Measurements from ENCODE around the gene KAT2A.

Gene KAT2A

GRCh38 chr17:42135151-42135550, 14.0 kb upstream of the KAT2A start:
- no peak for DNase-seq

- DNase-seq = no peak
Observed at GRCh38 chr17:42133461-42134041, 12.4 kb upstream of the KAT2A start.

- peak; percentile 74 for DNase-seq
Observed at GRCh38 chr17:42132941-42133340, 11.8 kb upstream of the KAT2A start.

DNA sequence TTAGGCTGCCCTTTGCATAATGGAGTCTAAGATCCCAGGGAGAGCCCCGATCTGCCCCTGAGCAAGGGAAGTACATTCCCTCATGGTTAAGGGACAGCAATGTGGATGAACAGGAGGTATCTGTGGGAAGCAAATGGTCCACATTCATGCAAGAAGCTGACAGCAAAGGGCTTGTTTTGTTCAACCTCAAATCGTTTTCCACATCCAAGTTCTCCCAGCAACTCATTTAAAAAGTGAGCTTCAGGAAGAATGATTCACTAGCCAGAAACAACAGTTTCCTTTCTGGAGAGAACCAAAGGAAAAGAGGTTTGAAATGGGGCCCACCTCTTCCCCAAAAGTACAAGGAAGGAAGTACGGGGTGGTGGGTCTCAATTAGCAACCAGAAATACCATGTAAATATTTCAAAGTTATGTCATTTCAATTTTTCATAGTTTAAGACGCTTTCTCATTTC, 10.8 kb upstream of the KAT2A start:
- DNase-seq = no peak

GRCh38 chr17:42131232-42131631, 10.1 kb upstream of the KAT2A start:
- DNase-seq = no peak

GRCh38 chr17:42130310-42130936, 9.3 kb upstream of the KAT2A start:
- DNase-seq = no peak

- no peak for DNase-seq
Observed at GRCh38 chr17:42129109-42129837, 8.1 kb upstream of the KAT2A start.

DNA sequence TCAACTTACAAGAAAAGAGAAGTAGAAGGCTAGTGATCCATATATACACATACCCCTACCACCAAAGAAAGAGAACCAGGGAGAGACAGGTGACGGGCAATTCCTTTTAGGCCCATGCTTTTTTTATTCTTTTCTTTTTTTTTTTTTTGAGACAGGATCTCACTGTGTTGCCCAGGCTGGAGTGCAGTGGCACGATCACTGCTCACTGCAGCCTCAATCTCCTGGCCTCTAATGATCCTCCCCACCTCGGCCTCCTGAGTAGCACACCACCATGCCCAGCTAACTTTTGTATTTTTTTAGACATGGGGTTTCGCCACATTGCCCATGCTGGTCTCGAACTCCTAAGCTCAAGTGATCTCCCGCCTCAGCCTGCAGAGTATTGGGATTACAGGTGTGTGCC, 6.2 kb upstream of the KAT2A start:
- no peak for DNase-seq

DNA sequence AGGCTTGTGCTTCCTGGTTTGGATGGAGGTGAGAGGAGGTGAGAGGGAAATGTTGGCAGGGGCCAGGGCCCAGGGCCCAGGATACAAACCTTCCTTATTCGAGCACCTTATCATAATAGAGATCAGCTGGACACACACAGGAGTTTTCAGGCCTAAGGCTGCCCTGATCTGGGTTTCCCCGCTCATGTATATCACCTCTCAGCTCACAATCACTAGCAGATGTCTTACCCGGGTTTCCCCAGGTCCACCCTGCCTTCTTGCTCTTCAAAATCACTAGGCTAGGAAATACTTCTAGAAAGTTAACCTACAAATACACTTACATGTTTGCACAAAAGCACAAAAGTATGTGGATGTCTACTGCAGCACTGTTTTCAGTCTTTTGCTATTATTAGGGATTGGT, 5.7 kb upstream of the KAT2A start:
- no peak for DNase-seq

- DNase-seq = no peak
Observed at GRCh38 chr17:42125565-42125964, 4.4 kb upstream of the KAT2A start.

GRCh38 chr17:42124256-42124655, 3.1 kb upstream of the KAT2A start:
- no peak for DNase-seq

- peak; percentile 66 for DNase-seq
Observed at GRCh38 chr17:42122371-42123303, 1.5 kb upstream of the KAT2A start, which contains the start of gene HSPB9. Gene HSPB9, plus strand, starts transcription at chr17:42122804. Its CDS starts 47 bp downstream, at chr17:42122851.

- no peak for DNase-seq
Observed at GRCh38 chr17:42120161-42120769, 902 bp downstream of the KAT2A start.

DNA sequence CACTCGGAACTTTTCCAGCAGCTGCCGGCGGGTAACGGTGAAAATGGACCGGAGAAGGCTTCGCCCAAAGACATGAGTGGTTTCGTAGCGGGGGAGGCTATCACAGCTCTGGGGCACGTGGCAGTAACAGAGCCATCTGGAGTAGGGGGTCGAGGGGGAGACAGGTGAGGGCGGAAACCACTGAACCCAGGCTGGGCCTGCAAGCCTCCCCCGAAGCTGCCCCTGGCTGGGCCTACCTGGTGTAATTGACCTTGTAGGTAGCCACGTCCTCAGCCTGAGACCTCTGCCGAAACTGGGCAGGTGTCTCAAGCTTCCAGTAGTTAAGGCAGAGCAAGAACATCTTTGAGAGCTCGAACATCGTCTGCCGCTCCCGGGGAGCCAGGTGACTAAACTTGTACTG, 1.9 kb downstream of the KAT2A start:
- DNase-seq = no peak

GRCh38 chr17:42118545-42118944, 2.6 kb downstream of the KAT2A start:
- DNase-seq = no peak

DNA sequence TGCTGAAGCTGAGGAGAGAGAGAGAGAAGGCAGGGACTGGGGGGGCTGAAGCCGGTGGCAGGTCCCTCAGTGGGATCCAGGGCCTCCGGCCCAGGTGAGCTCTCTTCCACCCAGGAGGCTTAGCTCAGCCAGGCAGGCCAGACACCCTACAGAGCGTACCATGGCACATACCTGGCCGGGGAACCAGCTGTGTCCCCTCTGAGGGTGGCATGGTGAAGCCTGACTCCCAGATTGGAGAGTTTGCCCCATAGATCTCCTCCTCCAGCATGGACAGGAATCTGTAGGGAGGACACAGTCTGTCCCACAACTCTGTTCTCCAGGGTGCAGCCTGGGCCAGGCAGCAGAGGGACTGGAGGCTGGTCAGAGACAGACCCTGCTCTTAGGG, 3.0 kb downstream of the KAT2A start:
- no peak for DNase-seq

DNA sequence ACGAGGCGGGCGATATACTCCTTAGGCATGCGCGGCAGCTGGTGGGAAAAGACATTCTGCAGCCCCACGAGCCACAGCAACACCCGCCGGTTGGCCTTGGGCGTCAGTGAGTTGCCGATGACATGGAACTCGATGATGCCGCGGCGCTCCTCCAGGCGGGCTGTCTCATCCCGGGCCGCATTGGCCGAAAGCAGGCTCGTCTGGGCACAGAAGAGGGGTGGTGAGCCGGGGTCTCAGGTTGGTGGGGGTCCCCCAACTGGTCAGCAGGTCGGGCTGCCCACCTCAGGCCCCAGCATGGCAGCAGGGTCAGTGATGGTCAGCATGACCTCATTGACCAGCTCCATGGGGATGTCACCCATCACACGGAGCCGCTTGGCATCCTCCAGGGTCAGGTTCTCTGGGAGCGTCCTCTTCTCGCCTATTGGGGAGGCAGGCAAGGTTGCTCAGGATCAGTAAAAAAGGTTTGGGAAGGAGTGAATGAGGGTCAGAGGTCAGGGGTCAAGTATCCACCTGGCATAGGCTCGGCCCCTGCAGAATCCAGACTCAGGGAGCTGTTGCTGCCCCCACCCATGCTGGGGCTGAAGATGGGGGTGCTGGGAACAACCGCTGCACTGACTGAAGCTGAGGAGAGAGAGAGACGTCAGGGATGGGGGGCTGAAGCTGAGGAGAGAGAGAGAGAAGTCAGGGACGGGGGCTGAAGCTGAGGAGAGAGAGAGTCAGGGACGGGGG, 3.6 kb downstream of the KAT2A start:
- no peak for DNase-seq

DNA sequence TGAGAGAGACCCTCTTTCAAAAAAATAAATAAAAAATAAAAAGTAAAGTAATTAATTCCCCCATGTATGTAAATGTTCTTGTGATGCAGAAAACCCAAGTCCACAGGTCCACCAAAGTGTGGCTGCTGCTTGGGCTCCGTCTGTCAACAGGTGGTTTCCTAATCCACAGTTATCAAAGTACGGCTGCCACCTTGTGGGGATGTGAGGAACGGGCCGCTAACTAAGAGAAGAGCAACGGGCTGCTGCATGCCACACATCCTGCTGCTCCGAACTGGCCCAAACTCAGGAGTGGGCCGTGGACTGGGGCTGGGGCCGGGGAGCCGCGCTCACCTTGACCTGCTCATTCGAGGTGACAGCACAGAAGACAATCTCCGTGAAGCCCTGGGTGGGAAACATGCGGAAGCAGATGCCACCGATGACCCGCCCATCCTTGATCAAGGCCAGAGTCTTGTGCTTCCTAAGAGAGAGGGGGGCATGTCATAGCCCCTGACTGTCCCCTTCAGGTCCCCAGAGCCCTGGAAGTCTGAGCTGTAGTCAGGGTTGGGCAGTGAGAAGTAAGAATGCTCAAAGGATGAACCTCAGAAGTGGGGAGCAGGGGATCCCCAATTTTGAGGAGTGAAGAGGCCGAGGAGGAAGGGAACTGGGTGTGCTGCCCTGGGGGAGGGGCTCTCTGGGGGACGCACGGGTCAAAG, 4.3 kb downstream of the KAT2A start:
- DNase-seq = peak; percentile 87

GRCh38 chr17:42114118-42114517, 7.0 kb downstream of the KAT2A start:
- DNase-seq = no peak

- no peak for DNase-seq
Observed at GRCh38 chr17:42113293-42114069, 7.7 kb downstream of the KAT2A start.
